ENCODE measurements around the gene TRIP13.

- no peak for TF ChIP-seq POLR2AphosphoS5 (IDR thresholded peaks at IDR 0.05; ENCODE audit: low read depth, low read length)
- TF ChIP-seq POLR2A (IDR thresholded peaks at IDR 0.05; ENCODE audit: low read depth, low read length), result no peak
Observed at GRCh38 chr5:927172-928015, 34.7 kb downstream of the TRIP13 start.
